ENCODE data around the gene CLEC4F.
"Not testable (repeated sequence)": the region's sequence is repeated elsewhere in the genome, so short reads cannot be mapped to it uniquely, and the experiment has no call there.

The CLEC4F gene

GRCh38 chr2:70823249-70823648, 2.9 kb upstream of the CLEC4F start:
- no peak for FAIRE-seq

- FAIRE-seq, result no peak
Measured at GRCh38 chr2:70822843-70823242, 2.4 kb upstream of the CLEC4F start.

GRCh38 chr2:70817284-70817954, 3.0 kb downstream of the CLEC4F start:
- no peak for FAIRE-seq

GRCh38 chr2:70816726-70817125, 3.7 kb downstream of the CLEC4F start:
- no peak for FAIRE-seq

- no peak for FAIRE-seq
Measured at GRCh38 chr2:70808983-70809958, 11.1 kb downstream of the CLEC4F start.

- FAIRE-seq, result no peak
Measured at GRCh38 chr2:70807828-70808118, 12.6 kb downstream of the CLEC4F start.

- FAIRE-seq, result no peak
Measured at GRCh38 chr2:70807102-70807827, 13.1 kb downstream of the CLEC4F start.

- FAIRE-seq, result no peak
Measured at GRCh38 chr2:70806620-70807019, 13.8 kb downstream of the CLEC4F start.

- FAIRE-seq, result no peak
Measured at GRCh38 chr2:70806013-70806412, 14.4 kb downstream of the CLEC4F start.

- FAIRE-seq, result no peak
Measured at GRCh38 chr2:70801607-70802263, 18.7 kb downstream of the CLEC4F start.

- FAIRE-seq, result no peak
Measured at GRCh38 chr2:70799706-70800105, 20.7 kb downstream of the CLEC4F start.

GRCh38 chr2:70797996-70798395, 22.4 kb downstream of the CLEC4F start:
- FAIRE-seq, result not testable (repeated sequence)

GRCh38 chr2:70797506-70797905, 22.9 kb downstream of the CLEC4F start:
- no peak for FAIRE-seq

- no peak for FAIRE-seq
Measured at GRCh38 chr2:70796262-70796661, 24.1 kb downstream of the CLEC4F start.

- FAIRE-seq, result no peak
Measured at GRCh38 chr2:70795164-70795995, 25.0 kb downstream of the CLEC4F start.

GRCh38 chr2:70793450-70793849, 26.9 kb downstream of the CLEC4F start:
- FAIRE-seq, result no peak

GRCh38 chr2:70790136-70790828, 30.1 kb downstream of the CLEC4F start, which contains the start of gene FIGLA:
Gene FIGLA (minus strand): TSS chr2:70790643. CDS start chr2:70790638, 5 bp downstream.
- no peak for FAIRE-seq

- peak; percentile 79 for FAIRE-seq
Measured at GRCh38 chr2:70789304-70790135, 30.9 kb downstream of the CLEC4F start.

GRCh38 chr2:70785137-70785911, 35.1 kb downstream of the CLEC4F start:
- peak; percentile 85 for FAIRE-seq

- FAIRE-seq, result no peak
Measured at GRCh38 chr2:70784320-70784719, 36.1 kb downstream of the CLEC4F start.

Data from TTC549 (cell line).